GM12878 (cell line): ENCODE data around the gene SMPD4. TPM values are rescaled to one million over a fixed set of nuclear protein-coding genes. Genes with fewer than 3 reads are reported as not detected.
"Not testable (repeated sequence)": the region's sequence is repeated elsewhere in the genome, so short reads cannot be mapped to it uniquely, and the experiment has no call there.

ENCODE experiments used
- ATAC-seq: fragments of 200-7000 bp; cut with Tn5 transposase; 3 replicates; pipeline ENCODE4 v1.9.1; 2020; ENCODE audit warnings: mild to moderate bottlenecking, moderate library complexity
- BruUV-seq: library from RNA; stranded (reverse); fragments of 400-500 nt; replicated peaks from 2 replicates; lab custom pipeline; 2021; lab: Mats Ljungman, UMichigan
- CTCF ChIA-PET: fragments of 300-600 bp; sonication (Branson Sonifier 250); formaldehyde crosslinking; extraction: SDS; loops from one replicate; lab custom pipeline; 2021; ENCODE audit warnings: inconsistent platforms; lab: Yijun Ruan, JAX
- POLR2A ChIA-PET: fragments of 350-600 bp; formaldehyde crosslinking; extraction: SDS; loops from one replicate; lab custom pipeline; 2021; ENCODE audit warnings: inconsistent platforms; lab: Charles Lee
- RAD21 ChIA-PET: fragments of 300-600 bp; sonication (Branson Sonifier 250); formaldehyde crosslinking; loops from one replicate; lab custom pipeline; 2023; ENCODE audit warnings: antibody characterized with exemption; ENCODE audit not compliant: unreplicated experiment; lab: Charles Lee
- SMC1A ChIA-PET: fragments of 300-600 bp; sonication (Branson Sonifier 250); formaldehyde crosslinking; loops from one replicate; lab custom pipeline; 2023; ENCODE audit not compliant: unreplicated experiment, uncharacterized antibody; lab: Charles Lee
- DNase-seq: peaks from one replicate; pipeline ENCODE4 v3.0.0-alpha.2; 2011; ENCODE audit warnings: low read depth, low spot score
- FAIRE-seq: peaks from 3 replicates; lab custom pipeline; 2011; peaks lifted over from hg19 to GRCh38; lab: Jason Lieb, UNC
- H2AFZ ChIP-seq: 2 replicates; pipeline ENCODE4 v1.6.0; 2011; ENCODE audit warnings: low read depth, low read length, control low read depth; ENCODE audit not compliant: control insufficient read depth
- H3K27ac ChIP-seq: 2 replicates; pipeline ENCODE4 v1.5.1; 2011; ENCODE audit warnings: control low read depth; ENCODE audit not compliant: control insufficient read depth, insufficient read depth
- H3K27me3 ChIP-seq, 2 experiments: replicated peaks in 1 of 2; 2 replicates each; pipeline versions ENCODE4 v1.6.0 to v1.6.1; 2011; ENCODE audit warnings: low read length in 1 of 2; ENCODE audit not compliant: control insufficient read depth in 2 of 2, insufficient read depth in 2 of 2
- H3K36me3 ChIP-seq, 2 experiments: 2 replicates each; pipeline ENCODE4 v1.5.1; 2011; ENCODE audit warnings: low read length in 1 of 2; ENCODE audit not compliant: control insufficient read depth in 2 of 2, insufficient read depth in 2 of 2
- H3K4me1 ChIP-seq: 2 replicates; pipeline ENCODE4 v1.6.1; 2011; ENCODE audit warnings: mild to moderate bottlenecking, low read length, moderate library complexity, mixed read lengths; ENCODE audit not compliant: control insufficient read depth, insufficient read depth
- H3K4me2 ChIP-seq: 2 replicates; pipeline ENCODE4 v1.6.0; 2011; ENCODE audit warnings: control low read depth; ENCODE audit not compliant: control insufficient read depth, insufficient read depth
- H3K4me3 ChIP-seq: fragments of 200-600 bp; sonication (generic); 2 replicates; pipeline ENCODE4 v1.5.1; 2016
- H3K79me2 ChIP-seq: 2 replicates; pipeline ENCODE4 v1.6.0; 2011; ENCODE audit warnings: low read length; ENCODE audit not compliant: control insufficient read depth, insufficient read depth
- H3K9ac ChIP-seq: 2 replicates; pipeline ENCODE4 v1.8.0; 2011; ENCODE audit warnings: low read length, control low read depth, mixed read lengths; ENCODE audit not compliant: control insufficient read depth, insufficient read depth
- H3K9me3 ChIP-seq: replicated peaks from 3 replicates; pipeline ENCODE4 v1.5.1; 2011; ENCODE audit warnings: mild to moderate bottlenecking, low read length; ENCODE audit not compliant: control insufficient read depth, insufficient read depth
- H4K20me1 ChIP-seq: 2 replicates; pipeline ENCODE4 v1.6.0; 2011; ENCODE audit not compliant: control insufficient read depth, insufficient read depth
- WGBS: methylation state at CpG from one replicate; pipeline ENCODE4 v1.1.6; 2016; ENCODE audit warnings: low lambda C conversion rate; ENCODE audit not compliant: insufficient replicate concordance, insufficient coverage; ENCODE audit errors: missing lambda C conversion rate; 5-methylcytosine and 5-hydroxymethylcytosine counted together
- in situ Hi-C: fragments of 300-500 bp; cut with MboI; formaldehyde crosslinking; loops from 9 replicates; pipeline ENCODE4 v1.14.3; 2018; ENCODE audit warnings: mixed read lengths
- intact Hi-C: fragments of 100-400 bp; cut with micrococcal nuclease; formaldehyde crosslinking; loops from one replicate; pipeline ENCODE4 v1.14.2; 2022; ENCODE audit not compliant: unreplicated experiment
- polyA plus RNA-seq, 11 experiments: library from polyadenylated mRNA; depleted of rRNA in 4 of 11; unstranded in 6 of 11; stranded (reverse) in 5 of 11; fragments of >200 nt; fragmentation: Nextera tagmentation in 4 of 11; fragmentation: Illumina TruSeq in 1 of 11; extraction: Ambion mirVana in 4 of 11; extraction: Trizol in 1 of 11; gene quantifications; 1 replicate in 1 of 11; 2 replicates in 10 of 11; pipeline versions ENCODE4 v1.2.1 to v1.2.3, GENCODE V29; 2011 to 2016; ENCODE audit warnings: inconsistent platforms in 2 of 11, missing spikeins in 2 of 11, low read depth in 1 of 11
- total RNA-seq, 4 experiments: library from RNA; depleted of rRNA in 3 of 4; stranded (reverse); fragments of >200 nt in 3 of 4; fragmentation: Illumina TruSeq in 1 of 4; extraction: Trizol in 1 of 4; gene quantifications; 2 replicates each; pipeline versions ENCODE4 v1.2.1 to v1.2.3, GENCODE V29; 2013 to 2021

SMPD4 gene
- total and polyA plus RNA-seq, 10 of the 15 experiments (the other 5 are each of a cell fraction or from before 2014, with no cell fraction given), result 5.0 to 82.0 (median 45.7) TPM

DNA sequence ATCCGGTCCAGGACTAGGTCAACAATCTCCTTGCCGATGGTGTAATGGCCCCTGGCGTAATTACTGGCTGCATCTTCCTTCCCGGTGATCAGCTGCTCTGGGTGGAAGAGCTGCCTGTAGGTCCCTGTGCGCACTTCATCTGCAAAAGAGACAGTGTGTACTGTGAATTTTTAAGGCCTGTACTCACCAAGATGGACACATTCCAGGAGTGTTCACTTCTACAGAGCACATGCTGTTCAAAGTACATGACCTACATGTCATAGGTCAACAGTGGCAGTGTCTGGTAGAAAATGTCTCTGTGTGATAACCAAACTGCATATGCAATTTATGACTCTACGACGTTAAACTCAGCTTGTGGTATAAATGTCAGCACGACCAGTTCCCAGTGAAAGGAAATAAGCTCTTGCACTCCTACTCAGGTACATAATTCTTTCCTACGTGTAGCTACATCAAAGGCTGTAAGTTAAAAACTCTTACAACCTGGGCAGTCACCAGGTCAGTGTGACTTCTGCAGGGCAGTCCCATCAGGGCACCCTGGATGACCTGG is 13.8 kb upstream of the SMPD4 start:
- RAD21 ChIA-PET, H3K27ac ChIP-seq, H3K4me3 ChIP-seq, POLR2A ChIA-PET, H4K20me1 ChIP-seq, ATAC-seq, CTCF ChIA-PET, H3K9me3 ChIP-seq, H2AFZ ChIP-seq, H3K4me1 ChIP-seq, FAIRE-seq, H3K36me3 ChIP-seq, in situ Hi-C loops, H3K27me3 ChIP-seq, DNase-seq, H3K9ac ChIP-seq, SMC1A ChIA-PET, H3K4me2 ChIP-seq, intact Hi-C loops, BruUV-seq, H3K79me2 ChIP-seq: not testable (repeated sequence)
- 48% methylated on average over 6 of the region's 9 CpGs for WGBS

DNA sequence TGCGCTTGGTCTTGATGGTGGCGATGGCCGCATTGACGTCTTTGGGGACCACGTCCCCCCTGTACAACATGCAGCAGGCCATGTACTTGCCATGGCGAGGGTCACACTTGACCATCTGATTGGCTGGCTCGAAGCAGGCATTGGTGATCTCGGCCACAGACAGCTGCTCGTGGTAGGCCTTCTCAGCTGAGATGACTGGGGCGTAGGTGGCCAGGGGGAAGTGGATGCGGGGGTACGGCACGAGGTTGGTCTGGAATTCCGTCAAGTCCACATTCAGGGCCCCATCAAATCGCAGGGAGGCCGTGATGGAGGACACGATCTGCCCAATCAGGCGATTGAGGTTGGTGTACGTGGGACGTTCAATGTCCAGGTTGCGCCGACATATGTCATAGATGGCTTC is 12.4 kb upstream of the SMPD4 start:
- CTCF ChIA-PET, H2AFZ ChIP-seq, H3K4me1 ChIP-seq, BruUV-seq, intact Hi-C loops, POLR2A ChIA-PET, H3K27me3 ChIP-seq, FAIRE-seq, H3K4me2 ChIP-seq, in situ Hi-C loops, H3K4me3 ChIP-seq, H3K36me3 ChIP-seq, ATAC-seq, H3K9ac ChIP-seq, H3K79me2 ChIP-seq, RAD21 ChIA-PET, H4K20me1 ChIP-seq, DNase-seq, SMC1A ChIA-PET, H3K9me3 ChIP-seq, H3K27ac ChIP-seq: not testable (repeated sequence)
- 81% methylated on average over 21 of the region's 22 CpGs for WGBS

DNA sequence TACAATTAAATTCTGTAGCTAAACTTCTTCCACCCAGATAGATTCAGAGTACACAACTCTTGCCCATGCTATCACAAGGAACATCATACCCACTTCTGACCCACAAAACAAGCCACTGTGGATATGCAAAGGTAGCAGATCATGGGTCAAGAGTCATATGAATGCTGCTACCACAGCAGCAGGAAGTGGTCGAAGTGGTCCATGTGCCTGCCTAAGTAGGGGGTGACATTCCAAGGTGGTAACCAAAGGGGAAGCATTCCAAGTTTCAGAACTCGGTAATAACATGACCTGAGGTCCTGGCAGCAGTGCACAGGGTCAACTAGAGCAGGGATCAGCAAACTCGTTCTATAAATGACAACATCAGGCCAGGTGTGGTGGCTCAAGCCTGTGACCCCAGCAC is 11.0 kb upstream of the SMPD4 start:
- CTCF ChIA-PET, FAIRE-seq, H3K9ac ChIP-seq, H3K79me2 ChIP-seq, DNase-seq, RAD21 ChIA-PET, POLR2A ChIA-PET, H3K27me3 ChIP-seq, intact Hi-C loops, H3K9me3 ChIP-seq, H2AFZ ChIP-seq, ATAC-seq, H3K4me3 ChIP-seq, BruUV-seq, H3K27ac ChIP-seq, H3K36me3 ChIP-seq, H3K4me1 ChIP-seq, SMC1A ChIA-PET, H3K4me2 ChIP-seq, in situ Hi-C loops, H4K20me1 ChIP-seq: not testable (repeated sequence)
- WGBS, result 28% methylated on average over 3 of the region's 3 CpGs

- SMC1A ChIA-PET, result interaction anchor here (0.8 to 1.3 kb wide), 2 partner anchors 20 to 144 kb away, joined by 3 read pairs; no protein-coding TSS in a partner anchor
- H4K20me1 ChIP-seq, H2AFZ ChIP-seq, H3K4me2 ChIP-seq, H3K9ac ChIP-seq, intact Hi-C loops, BruUV-seq, DNase-seq, CTCF ChIA-PET, FAIRE-seq, H3K9me3 ChIP-seq, ATAC-seq, in situ Hi-C loops, RAD21 ChIA-PET, H3K27me3 ChIP-seq, POLR2A ChIA-PET, H3K4me3 ChIP-seq, H3K4me1 ChIP-seq, H3K36me3 ChIP-seq, H3K27ac ChIP-seq, H3K79me2 ChIP-seq: not testable (repeated sequence)
- 97% methylated on average over 6 of the region's 6 CpGs for WGBS
These were observed 9.9 kb upstream of the SMPD4 start for GRCh38 chr2:130191319-130191718.
